ENCODE measurements around the gene MUC13. TPM values are rescaled to one million over a fixed set of nuclear protein-coding genes. Genes with fewer than 3 reads are reported as not detected.
"Not testable (repeated sequence)": the region's sequence is repeated elsewhere in the genome, so short reads cannot be mapped to it uniquely, and the experiment has no call there.

The MUC13 gene
- total and polyA plus RNA-seq, 11 donors, result 0.08 to 0.15 TPM; not detected in 9

- H3K4me3 ChIP-seq, result no peak overlapping the region
- intact Hi-C loops (cut with DNase I), result no loop called here
- no peak for TF ChIP-seq POLR2A (IDR thresholded peaks at IDR 0.05)
- no peak for TF ChIP-seq CTCF (IDR thresholded peaks at IDR 0.05)
- H3K36me3 ChIP-seq, result peaks cover 0 to 3% (median 0%) of the 10 kb centered on the region in 9 donors
- 73 to 84% (median 76%) methylated on average over 5 of the region's 5 CpGs for WGBS, 4 donors
- H3K27ac ChIP-seq, result no peak overlapping the region
- no peaks in the 10 kb centered on the region for H3K27me3 ChIP-seq
- H3K9me3 ChIP-seq, result peaks cover 0 to 3% (median 0%) of the 10 kb centered on the region in 12 donors
- ATAC-seq, result no peak
- DNase-seq, result no peak
- peaks cover 0 to 23% (median 11%) of the 10 kb centered on the region in 12 donors for H3K4me1 ChIP-seq
Observed at GRCh38 chr3:124960698-124961097, 26.1 kb upstream of the MUC13 start.

- H3K9me3 ChIP-seq, result peaks cover 0 to 5% (median 0%) of the 10 kb centered on the region in 12 donors
- no peak overlapping the region for H3K4me3 ChIP-seq
- no peaks in the 10 kb centered on the region for H3K36me3 ChIP-seq
- 31 to 42% (median 33%) methylated on average over 3 of the region's 3 CpGs for WGBS, 4 donors
- H3K4me1 ChIP-seq, result peaks cover 0 to 18% (median 11%) of the 10 kb centered on the region in 12 donors
- ATAC-seq (no peak), DNase-seq (no peak)
- intact Hi-C loops (cut with DNase I), result no loop called here
- no peak overlapping the region for H3K27ac ChIP-seq
- no peaks in the 10 kb centered on the region for H3K27me3 ChIP-seq
- TF ChIP-seq CTCF (IDR thresholded peaks at IDR 0.05) (no peak), POLR2A (IDR thresholded peaks at IDR 0.05) (no peak)
Observed at GRCh38 chr3:124960105-124960504, 25.6 kb upstream of the MUC13 start.

GRCh38 chr3:124957951-124958350 lies 23.4 kb upstream of the MUC13 start:
- 80 to 91% (median 84%) methylated on average over 4 of the region's 4 CpGs for WGBS, 4 donors
- H3K4me1 ChIP-seq; DNase-seq; intact Hi-C loops (cut with DNase I); H3K9me3 ChIP-seq; ATAC-seq; H3K27ac ChIP-seq; H3K27me3 ChIP-seq; H3K36me3 ChIP-seq; H3K4me3 ChIP-seq: not testable (repeated sequence)

- H3K4me1 ChIP-seq, result no peaks in the 10 kb centered on the region
- 75 to 84% (median 81%) methylated on average over 5 of the region's 5 CpGs for WGBS, 4 donors
- peaks cover 0 to 5% (median 0%) of the 10 kb centered on the region in 12 donors for H3K9me3 ChIP-seq
Observed at GRCh38 chr3:124952282-124952855, 17.8 kb upstream of the MUC13 start.

More at GRCh38 chr3:124952282-124952855, 17.8 kb upstream of the MUC13 start:
- DNase-seq (no peak), ATAC-seq (no peak)
- Histone ChIP-seq H3K27ac (no peak overlapping the region), H3K36me3 (no peaks in the 10 kb centered on the region), H3K27me3 (no peaks in the 10 kb centered on the region), H3K4me3 (no peak overlapping the region)
- TF ChIP-seq POLR2A (IDR thresholded peaks at IDR 0.05), result no peak
- no peak for TF ChIP-seq CTCF (IDR thresholded peaks at IDR 0.05)
- intact Hi-C loops (cut with DNase I), result no loop called here
